Naive thymus-derived CD4-positive, alpha-beta T cell (primary cell): ENCODE results near the gene LENG1. TPM values are rescaled to one million over a fixed set of nuclear protein-coding genes. Genes with fewer than 3 reads are reported as not detected.
"Not testable (repeated sequence)": the region's sequence is repeated elsewhere in the genome, so short reads cannot be mapped to it uniquely, and the experiment has no call there.

Experiments used
- ATAC-seq: fragments of 150-1000 bp; cut with Tn5 transposase; 2 replicates; pipeline ENCODE4 v1.10.0; 2021; ENCODE audit warnings: mild to moderate bottlenecking, moderate library complexity
- CTCF ChIA-PET: fragments of 350-600 bp; sonication (Branson Sonifier 250); formaldehyde crosslinking; loops from one replicate; lab custom pipeline; 2021; ENCODE audit warnings: antibody characterized with exemption; lab: Charles Lee
- POLR2A ChIA-PET: fragments of 350-600 bp; sonication (Branson Sonifier 250); formaldehyde crosslinking; loops from one replicate; lab custom pipeline; 2021; ENCODE audit warnings: antibody characterized with exemption, inconsistent platforms; lab: Charles Lee
- DNase-seq, 9 donors: peaks; one replicate each; pipeline versions ENCODE4 v3.0.0 to v3.0.0-alpha.2; 2020 to 2022; ENCODE audit warnings: mixed read lengths in 1 of 9
- H3K27ac ChIP-seq: one replicate; pipeline ENCODE4 v1.7.0; 2013; ENCODE audit warnings: mild to moderate bottlenecking, low read depth, low read length, moderate library complexity
- H3K27me3 ChIP-seq, 2 donors: one replicate each; pipeline ENCODE4 v1.7.0; 2013; ENCODE audit warnings: low read length in 2 of 2, mild to moderate bottlenecking in 2 of 2, moderate library complexity in 2 of 2; ENCODE audit not compliant: control insufficient read depth in 2 of 2, insufficient read depth in 2 of 2
- H3K36me3 ChIP-seq, 3 experiments: 1 replicate in 2 of 3; 2 replicates in 1 of 3; pipeline ENCODE4 v1.7.0; 2013; ENCODE audit warnings: low read length in 3 of 3, mild to moderate bottlenecking in 3 of 3, moderate library complexity in 1 of 3; ENCODE audit not compliant: insufficient read depth in 3 of 3, control insufficient read depth in 2 of 3
- H3K4me1 ChIP-seq, 2 donors: one replicate each; pipeline ENCODE4 v1.7.0; 2013; ENCODE audit warnings: low read length in 2 of 2, mild to moderate bottlenecking in 2 of 2, moderate library complexity in 1 of 2; ENCODE audit not compliant: control insufficient read depth in 2 of 2, insufficient read depth in 2 of 2
- H3K4me3 ChIP-seq: 2 replicates; pipeline ENCODE4 v1.7.0; 2013; ENCODE audit warnings: mild to moderate bottlenecking, low read length
- H3K9me3 ChIP-seq, 3 experiments: 1 replicate in 2 of 3; 2 replicates in 1 of 3; pipeline ENCODE4 v1.7.0; 2013; ENCODE audit warnings: low read length in 3 of 3; ENCODE audit not compliant: control insufficient read depth in 2 of 3
- H3K27ac Mint-ChIP-seq, 9 donors: one replicate each; pipeline ENCODE4 v1.8.0; 2020 to 2022; ENCODE audit warnings: mixed read lengths in 9 of 9, mild to moderate bottlenecking in 8 of 9, moderate library complexity in 5 of 9, inconsistent platforms in 2 of 9
- H3K27me3 Mint-ChIP-seq, 5 donors: one replicate each; pipeline ENCODE4 v1.8.0; 2021 to 2022; ENCODE audit warnings: mixed read lengths in 5 of 5, mild to moderate bottlenecking in 1 of 5
- H3K36me3 Mint-ChIP-seq, 5 donors: one replicate each; pipeline ENCODE4 v1.8.0; 2020 to 2022; ENCODE audit warnings: mixed read lengths in 5 of 5, mild to moderate bottlenecking in 3 of 5, inconsistent platforms in 1 of 5
- H3K4me1 Mint-ChIP-seq, 7 donors: one replicate each; pipeline ENCODE4 v1.8.0; 2020 to 2022; ENCODE audit warnings: mixed read lengths in 7 of 7, mild to moderate bottlenecking in 3 of 7, inconsistent platforms in 1 of 7
- H3K4me3 Mint-ChIP-seq, 10 donors: one replicate each; pipeline ENCODE4 v1.8.0; 2020 to 2022; ENCODE audit warnings: mild to moderate bottlenecking in 10 of 10, mixed read lengths in 10 of 10, moderate library complexity in 6 of 10, inconsistent platforms in 2 of 10
- H3K9me3 Mint-ChIP-seq, 11 donors: one replicate each; pipeline ENCODE4 v1.8.0; 2020 to 2022; ENCODE audit warnings: mixed read lengths in 11 of 11, mild to moderate bottlenecking in 4 of 11, inconsistent platforms in 1 of 11, moderate library complexity in 1 of 11
- intact Hi-C, 2 donors: fragments of 100-400 bp; cut with micrococcal nuclease; formaldehyde crosslinking; loops; one replicate each; pipeline ENCODE4 v1.15.1; 2023
- polyA plus RNA-seq, 2 donors: library from polyadenylated mRNA; unstranded; fragments of 300-500 nt; fragmentation: Illumina TruSeq; gene quantifications; one replicate each; pipeline ENCODE4 v1.2.3, GENCODE V29; 2021
- total RNA-seq, 6 experiments: library from RNA in 5 of 6; stranded (reverse) in 5 of 6; gene quantifications; 1 replicate in 5 of 6; 2 replicates in 1 of 6; pipeline ENCODE4 v1.2.3 and lab custom pipeline; 2021 to 2026

LENG1 gene
- total RNA-seq: 10 to 100 TPM in 3 of 5 experiments, 1 to 10 TPM in 2; 7.1 to 20.4 (median 11.8) TPM
- 10 to 100 TPM; 11.9 to 13.5 TPM for polyA plus RNA-seq
- 23.7 reads per million, percentile 54 among the genes with 10 or more reads in this experiment for total RNA-seq (lab: John Stamatoyannopoulos, UW)

DNA sequence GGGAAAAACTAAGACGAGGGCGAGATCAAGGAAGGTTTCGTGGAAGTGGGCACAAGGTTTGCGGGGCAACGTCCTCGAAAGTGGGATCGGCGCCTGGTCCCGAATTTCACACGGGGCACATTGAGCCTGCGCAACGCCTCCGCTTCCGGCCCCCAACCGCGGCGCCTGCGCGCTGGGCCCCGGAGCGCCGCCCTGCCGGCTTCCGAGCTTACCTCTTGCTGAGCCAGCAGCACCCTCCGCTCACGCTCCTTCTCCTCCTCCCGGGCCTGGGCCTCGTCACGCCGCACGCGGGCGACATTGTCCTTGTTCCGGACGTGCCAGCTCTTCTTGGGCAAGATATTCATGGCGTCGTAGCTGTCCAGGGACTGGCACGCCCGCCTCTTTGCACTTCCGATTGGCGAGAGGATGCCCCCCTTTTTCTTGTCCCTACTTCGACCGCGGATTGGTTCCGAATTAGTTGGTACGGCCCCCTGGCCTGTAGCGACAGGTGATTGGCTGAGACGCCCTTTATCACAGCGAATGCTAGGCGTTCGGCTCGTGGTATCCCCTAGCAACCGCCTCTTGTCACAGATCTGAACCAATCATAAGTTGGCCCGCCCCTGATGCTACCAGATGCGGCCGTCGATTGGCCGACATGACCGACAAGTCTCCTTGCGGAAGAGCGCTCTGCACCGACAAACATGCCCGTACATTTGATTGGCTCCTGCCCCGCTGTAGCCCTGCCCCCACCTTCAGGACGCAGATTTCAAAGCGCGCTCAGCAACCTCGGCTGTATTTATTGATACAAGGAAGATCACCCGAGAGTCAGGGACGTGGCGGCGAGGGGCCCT, at the start of gene LENG1:
TSS of gene LENG1 (minus strand) at position 370 of the 830 bp plus-strand sequence. CDS start at position 344, 26 bp downstream.
- ATAC-seq: peak; percentile 91

DNA sequence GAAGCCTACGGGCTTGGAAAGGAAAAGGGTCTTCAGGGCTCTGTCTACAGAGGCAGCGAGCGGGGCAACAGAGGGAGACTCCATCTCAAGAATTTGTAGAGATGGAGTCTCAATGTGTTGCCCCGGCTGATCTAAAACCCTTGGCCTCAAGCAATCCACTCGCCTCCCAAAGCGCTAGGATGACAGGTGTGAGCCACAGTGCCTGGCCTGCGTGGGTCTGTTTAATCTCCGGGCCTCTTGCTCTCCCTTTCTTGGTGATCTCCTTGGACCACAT, 49.2 kb upstream of the LENG1 start:
- DNase-seq: no peak
- Histone ChIP-seq H3K9me3 (no peaks in the 10 kb centered on the region), H3K36me3 (peaks cover 7 to 41% (median 14%) of the 10 kb centered on the region in 3 experiments), H3K27ac (no peak overlapping the region), H3K4me3 (no peak overlapping the region), H3K27me3 (no peaks in the 10 kb centered on the region), H3K4me1 (peaks cover 51 to 53% of the 10 kb centered on the region in 2 donors)
- no peak for ATAC-seq
- CTCF ChIA-PET: no interaction called here
- Mint-ChIP-seq H3K27me3 (no peaks in the 10 kb centered on the region), H3K27ac (peak overlapping the region in 6 of 9 donors; percentile 25 to 82 (median 72)), H3K4me1 (peaks cover 45 to 77% (median 73%) of the 10 kb centered on the region in 7 donors), H3K9me3 (no peaks in the 10 kb centered on the region), H3K4me3 (peak overlapping the region in 7 of 10 donors; percentile 59 to 78 (median 66)), H3K36me3 (peaks cover 4 to 40% (median 14%) of the 10 kb centered on the region in 5 donors)
- POLR2A ChIA-PET: interaction anchor here (1.5 to 3.0 kb wide), 2 partner anchors 12 to 20 kb away, joined by 4 to 12 read pairs; partner anchors contain the start of gene MBOAT7
- intact Hi-C loops: loop anchor here in 1 of 2 donors (1.0 to 2.0 kb wide), 3 partner anchors 8 to 22 kb away; partner anchors contain the start of genes MBOAT7 and RPS9

More for the DNA sequence above, at the start of gene LENG1:
- DNase-seq: peak; percentile 80 to 100 (median 99)
- intact Hi-C loops: loop anchor here (1.0 to 10.0 kb wide), 11 partner anchors 22 to 1981 kb away; partner anchors contain the start of genes CNOT3 (in 2 of the 2), MYADM (in 2 of the 2), PRPF31 (in 2 of the 2) and TFPT (in 2 of the 2)
- H3K36me3 ChIP-seq: peaks cover 10 to 42% (median 20%) of the 10 kb centered on the region in 3 experiments
- H3K27me3 ChIP-seq: no peaks in the 10 kb centered on the region
- Mint-ChIP-seq H3K9me3 (peaks cover 0 to 9% (median 0%) of the 10 kb centered on the region in 11 donors), H3K27me3 (no peaks in the 10 kb centered on the region), H3K27ac (peak within 1 kb of the TSS; percentile 95 to 100 (median 99)), H3K4me1 (peaks cover 47 to 88% (median 65%) of the 10 kb centered on the region in 7 donors), H3K4me3 (peak within 1 kb of the TSS; percentile 91 to 100 (median 98)), H3K36me3 (peaks cover 5 to 16% (median 11%) of the 10 kb centered on the region in 5 donors)
- ChIA-PET POLR2A (interaction anchor here (0.5 to 11.2 kb wide), 15 partner anchors 10 to 292 kb away, joined by 3 to 173 read pairs (median 6); partner anchors contain the start of genes CNOT3, MBOAT7, MYADM and NDUFA3), CTCF (interaction anchor here (0.5 to 2.4 kb wide), 7 partner anchors 13 to 229 kb away, joined by 3 to 7 read pairs (median 3); partner anchors contain the start of genes CNOT3 and MBOAT7)
- H3K27ac ChIP-seq: peak within 1 kb of the TSS; percentile 87
- peaks cover 35 to 53% of the 10 kb centered on the region in 2 donors for H3K4me1 ChIP-seq
- no peaks in the 10 kb centered on the region for H3K9me3 ChIP-seq
- H3K4me3 ChIP-seq: peak within 1 kb of the TSS; percentile 78

DNA sequence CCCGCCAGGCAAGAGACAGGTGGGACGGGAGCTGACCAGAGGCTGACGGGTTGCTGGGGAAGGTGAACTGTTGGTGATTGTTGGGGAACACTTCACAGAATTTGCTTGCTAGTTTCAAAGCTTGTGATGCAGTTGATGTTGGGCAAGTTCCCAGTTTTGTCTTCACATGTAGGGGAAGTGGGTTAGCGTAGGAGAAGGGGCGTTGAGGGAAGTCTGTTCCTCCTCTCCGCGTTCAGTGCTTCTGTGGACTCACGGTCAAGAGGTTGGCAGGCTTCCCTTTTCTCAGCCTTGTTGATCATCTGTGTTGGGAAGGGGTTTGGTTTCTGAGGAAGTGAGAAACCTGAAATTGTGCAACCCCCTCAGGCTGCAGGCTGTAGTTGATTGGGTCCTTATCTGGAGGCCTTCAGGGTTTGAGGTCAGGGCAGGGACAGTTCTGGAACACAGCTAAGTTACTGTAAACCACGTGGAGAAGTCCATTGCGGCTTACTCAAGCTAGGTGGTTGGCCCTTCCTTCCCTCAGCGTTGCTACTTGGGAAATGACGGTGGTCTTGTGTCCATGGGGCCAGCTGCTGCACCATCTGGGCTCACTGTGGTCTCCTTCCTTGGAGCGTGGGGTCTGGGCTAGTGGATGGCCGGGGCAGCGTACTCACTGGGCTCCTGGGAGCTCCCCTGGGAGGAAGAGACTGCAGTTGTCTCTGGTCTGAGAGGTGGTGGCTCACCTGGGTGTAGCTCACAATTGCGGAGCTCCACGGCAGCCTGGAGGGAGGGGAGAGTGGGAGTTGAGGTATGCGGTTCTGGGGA, 48.7 kb upstream of the LENG1 start:
- DNase-seq (peak in 8 of 9 donors; percentile 19 to 75 (median 52)), ATAC-seq (peak; percentile 66)
- peak overlapping the region; percentile 25 to 78 (median 64) for H3K4me3 Mint-ChIP-seq
- peak overlapping the region; percentile 51 for H3K27ac ChIP-seq
- H3K36me3 Mint-ChIP-seq: peaks cover 4 to 40% (median 14%) of the 10 kb centered on the region in 5 donors
- H3K9me3 ChIP-seq: no peaks in the 10 kb centered on the region
- no peak overlapping the region for H3K4me3 ChIP-seq
- H3K36me3 ChIP-seq: peaks cover 12 to 46% (median 14%) of the 10 kb centered on the region in 3 experiments
- peak overlapping the region; percentile 22 to 82 (median 72) for H3K27ac Mint-ChIP-seq
- intact Hi-C loops: loop anchor here in 1 of 2 donors (1.0 to 2.0 kb wide), 3 partner anchors 8 to 23 kb away; partner anchors contain the start of genes MBOAT7 and RPS9
- no peaks in the 10 kb centered on the region for H3K9me3 Mint-ChIP-seq
- ChIA-PET CTCF (no interaction called here), POLR2A (interaction anchor here (0.6 to 3.0 kb wide), 4 partner anchors 12 to 52 kb away, joined by 3 to 12 read pairs (median 4); partner anchors contain the start of genes MBOAT7 and TSEN34)
- peaks cover 56 to 58% of the 10 kb centered on the region in 2 donors for H3K4me1 ChIP-seq
- no peaks in the 10 kb centered on the region for H3K27me3 ChIP-seq
- H3K4me1 Mint-ChIP-seq: peaks cover 45 to 83% (median 78%) of the 10 kb centered on the region in 7 donors
- H3K27me3 Mint-ChIP-seq: no peaks in the 10 kb centered on the region

DNA sequence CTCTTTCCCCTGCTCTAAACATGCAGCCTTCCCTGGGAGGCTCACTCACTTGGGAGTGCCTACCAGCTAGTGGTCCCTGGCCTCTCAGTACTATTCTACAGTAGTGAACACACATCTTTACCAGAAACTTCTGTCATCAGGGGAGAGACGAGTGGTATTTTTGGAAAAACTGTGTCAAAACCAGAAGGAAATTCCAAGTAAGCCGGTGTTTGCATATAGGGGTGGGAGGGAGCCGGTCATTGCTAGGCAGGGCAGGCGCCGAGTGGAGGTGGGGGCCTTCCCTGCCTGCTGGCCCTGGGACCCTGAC, 48.1 kb upstream of the LENG1 start:
- Histone ChIP-seq H3K27ac (peak overlapping the region; percentile 51), H3K27me3 (no peaks in the 10 kb centered on the region), H3K36me3 (peaks cover 18 to 52% (median 20%) of the 10 kb centered on the region in 3 experiments), H3K4me3 (no peak overlapping the region), H3K4me1 (peaks cover 61 to 63% of the 10 kb centered on the region in 2 donors), H3K9me3 (no peaks in the 10 kb centered on the region)
- peak overlapping the region in 8 of 9 donors; percentile 22 to 82 (median 72) for H3K27ac Mint-ChIP-seq
- H3K27me3 Mint-ChIP-seq: no peaks in the 10 kb centered on the region
- CTCF ChIA-PET: interaction anchor here (1.2 kb wide), 1 partner anchor 24 kb away, joined by 4 read pairs; no protein-coding TSS in a partner anchor
- intact Hi-C loops: no loop called here
- H3K4me1 Mint-ChIP-seq: peaks cover 45 to 88% (median 83%) of the 10 kb centered on the region in 7 donors
- peaks cover 4 to 44% (median 19%) of the 10 kb centered on the region in 5 donors for H3K36me3 Mint-ChIP-seq
- POLR2A ChIA-PET: interaction anchor here (0.5 to 3.0 kb wide), 5 partner anchors 11 to 52 kb away, joined by 3 to 12 read pairs (median 4); partner anchors contain the start of genes MBOAT7 and TSEN34
- peak overlapping the region; percentile 39 to 78 (median 64) for H3K4me3 Mint-ChIP-seq
- ATAC-seq: no peak
- no peaks in the 10 kb centered on the region for H3K9me3 Mint-ChIP-seq
- no peak for DNase-seq

DNA sequence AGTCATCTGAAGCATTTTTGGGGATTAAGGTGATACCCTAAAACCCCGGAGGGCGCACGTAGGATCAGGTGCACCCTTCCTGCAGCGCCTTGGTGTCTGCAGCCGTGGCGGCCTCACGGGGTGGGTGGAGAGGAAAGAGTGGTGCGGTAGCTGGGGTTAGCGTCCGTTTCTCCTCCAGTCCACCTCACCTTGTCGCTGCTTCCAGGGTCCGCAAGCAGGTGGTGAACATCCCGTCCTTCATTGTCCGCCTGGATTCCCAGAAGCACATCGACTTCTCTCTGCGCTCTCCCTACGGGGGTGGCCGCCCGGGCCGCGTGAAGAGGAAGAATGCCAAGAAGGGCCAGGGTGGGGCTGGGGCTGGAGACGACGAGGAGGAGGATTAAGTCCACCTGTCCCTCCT, 47.7 kb upstream of the LENG1 start:
- POLR2A ChIA-PET: interaction anchor here (0.5 to 1.3 kb wide), 4 partner anchors 10 to 30 kb away, joined by 3 to 8 read pairs (median 4); partner anchors contain the start of genes MBOAT7 and TSEN34
- H3K27me3 Mint-ChIP-seq, ATAC-seq, intact Hi-C loops, H3K27ac ChIP-seq, H3K9me3 ChIP-seq, H3K4me3 ChIP-seq, DNase-seq, H3K9me3 Mint-ChIP-seq, H3K27me3 ChIP-seq: not testable (repeated sequence)
- Histone ChIP-seq H3K36me3 (peaks cover 18 to 56% (median 24%) of the 10 kb centered on the region in 3 experiments), H3K4me1 (peaks cover 66 to 68% of the 10 kb centered on the region in 2 donors)
- H3K27ac Mint-ChIP-seq: peak overlapping the region in 6 of 9 donors; percentile 8 to 82 (median 37)
- H3K4me3 Mint-ChIP-seq: peak overlapping the region in 7 of 10 donors; percentile 56 to 78 (median 65)
- CTCF ChIA-PET: interaction anchor here (1.2 kb wide), 1 partner anchor 24 kb away, joined by 4 read pairs; no protein-coding TSS in a partner anchor
- H3K4me1 Mint-ChIP-seq: peaks cover 47 to 93% (median 88%) of the 10 kb centered on the region in 7 donors
- peaks cover 4 to 48% (median 22%) of the 10 kb centered on the region in 5 donors for H3K36me3 Mint-ChIP-seq
